Keratinocyte (primary cell): ENCODE data around the gene BICD2. TPM values are rescaled to one million over a fixed set of nuclear protein-coding genes. Genes with fewer than 3 reads are reported as not detected.

ENCODE experiments used
- DNase-seq: peaks from one replicate; pipeline ENCODE4 v3.0.0-alpha.2; 2011; ENCODE audit warnings: low read depth, missing footprints, low spot score
- FAIRE-seq: peaks from 2 replicates; lab custom pipeline; 2011; peaks lifted over from hg19 to GRCh38; lab: Jason Lieb, UNC
- H2AFZ ChIP-seq: 2 replicates; pipeline ENCODE4 v1.6.0; 2012; ENCODE audit warnings: low read length, control low read depth, inconsistent platforms; ENCODE audit not compliant: control insufficient read depth
- H3K27ac ChIP-seq: 2 replicates; pipeline ENCODE4 v1.5.1; 2011; ENCODE audit warnings: low read length; ENCODE audit not compliant: control insufficient read depth, insufficient read depth
- H3K27me3 ChIP-seq: 3 replicates; pipeline ENCODE4 v1.6.0; 2011; ENCODE audit warnings: low read length; ENCODE audit not compliant: control insufficient read depth, insufficient read depth; ENCODE audit errors: extremely low read depth
- H3K36me3 ChIP-seq, 2 experiments: 2 replicates in 1 of 2; 3 replicates in 1 of 2; pipeline ENCODE4 v1.5.1; 2011; ENCODE audit warnings: low read length in 2 of 2, mild to moderate bottlenecking in 1 of 2; ENCODE audit not compliant: control insufficient read depth in 2 of 2, insufficient read depth in 2 of 2; ENCODE audit errors: extremely low read depth in 1 of 2
- H3K4me1 ChIP-seq: 3 replicates; pipeline ENCODE4 v1.5.1; 2011; ENCODE audit warnings: low read length; ENCODE audit not compliant: control insufficient read depth, insufficient read depth; ENCODE audit errors: extremely low read depth
- H3K4me2 ChIP-seq: 3 replicates; pipeline ENCODE4 v1.6.0; 2011; ENCODE audit warnings: low read depth, low read length; ENCODE audit not compliant: control insufficient read depth, insufficient read depth; ENCODE audit errors: extremely low read depth
- H3K4me3 ChIP-seq, 3 experiments: fragments of 200-600 bp in 1 of 3; sonication (generic) in 1 of 3; 2 replicates in 2 of 3; 3 replicates in 1 of 3; pipeline ENCODE4 v1.5.1; 2011 to 2016; ENCODE audit warnings: low read length in 3 of 3, mild to moderate bottlenecking in 3 of 3, control low read depth in 2 of 3, inconsistent platforms in 1 of 3, low read depth in 1 of 3, mixed read lengths in 1 of 3, mixed run types in 1 of 3, moderate library complexity in 1 of 3; ENCODE audit not compliant: control insufficient read depth in 2 of 3, insufficient read depth in 2 of 3; ENCODE audit errors: extremely low read depth in 1 of 3
- H3K79me2 ChIP-seq: 2 replicates; pipeline ENCODE4 v1.6.0; 2012; ENCODE audit warnings: low read length; ENCODE audit not compliant: control insufficient read depth, insufficient read depth
- H3K9ac ChIP-seq: 3 replicates; pipeline ENCODE4 v1.6.0; 2011; ENCODE audit warnings: low read length; ENCODE audit not compliant: control insufficient read depth, insufficient read depth; ENCODE audit errors: extremely low read depth
- H3K9me1 ChIP-seq: 3 replicates; pipeline ENCODE4 v1.6.0; 2011; ENCODE audit warnings: low read length; ENCODE audit not compliant: control insufficient read depth, insufficient read depth; ENCODE audit errors: extremely low read depth
- H3K9me3 ChIP-seq: 2 replicates; pipeline ENCODE4 v1.5.1; 2012; ENCODE audit warnings: low read depth, low read length; ENCODE audit not compliant: control insufficient read depth
- H4K20me1 ChIP-seq: 3 replicates; pipeline ENCODE4 v1.6.0; 2011; ENCODE audit warnings: low read length; ENCODE audit not compliant: control insufficient read depth, insufficient read depth; ENCODE audit errors: extremely low read depth
- EZH2 ChIP-seq: IDR thresholded peaks from one replicate; pipeline ENCODE4 v1.6.1; 2012; ENCODE audit warnings: inconsistent platforms, mild to moderate bottlenecking, low read length, moderate library complexity
- dilution Hi-C: fragments of 300-500 bp; cut with MboI; formaldehyde crosslinking; loops from one replicate; pipeline ENCODE4 v1.7.0; 2020; ENCODE audit warnings: low sequenced_read_pairs; ENCODE audit not compliant: extremely low pct_ligation_motif_present
- polyA plus RNA-seq, 5 experiments: library from polyadenylated mRNA; depleted of rRNA in 3 of 5; stranded (reverse) in 3 of 5; stranded (forward) in 1 of 5; unstranded in 1 of 5; fragments of >200 nt; gene quantifications; 1 replicate in 1 of 5; 2 replicates in 3 of 5; 3 replicates in 1 of 5; pipeline versions ENCODE4 v1.2.1 to v1.2.3, GENCODE V29; 2011 to 2012; ENCODE audit warnings: missing spikeins in 2 of 5, low read depth in 1 of 5, low replicate concordance in 1 of 5
- TF ChIP-seq, protein P1 (sequence below), 3 experiments: IDR thresholded peaks in 1 of 3; conservative IDR thresholded peaks in 1 of 3; optimal IDR thresholded peaks in 1 of 3; 2 replicates in 2 of 3; 3 replicates in 1 of 3; pipeline versions ENCODE3 to v1.5.1; 2011; ENCODE audit warnings: low read length in 3 of 3, mild to moderate bottlenecking in 3 of 3, moderate library complexity in 2 of 3, control low read depth in 1 of 3, inconsistent platforms in 1 of 3; ENCODE audit not compliant: insufficient read depth in 2 of 3; ENCODE audit errors: extremely low read depth in 1 of 3

The BICD2 gene
- polyA plus RNA-seq, 1 donor (not counting 4 experiments of a cell fraction or from before 2014, with no cell fraction given), result 41.9 TPM

DNA sequence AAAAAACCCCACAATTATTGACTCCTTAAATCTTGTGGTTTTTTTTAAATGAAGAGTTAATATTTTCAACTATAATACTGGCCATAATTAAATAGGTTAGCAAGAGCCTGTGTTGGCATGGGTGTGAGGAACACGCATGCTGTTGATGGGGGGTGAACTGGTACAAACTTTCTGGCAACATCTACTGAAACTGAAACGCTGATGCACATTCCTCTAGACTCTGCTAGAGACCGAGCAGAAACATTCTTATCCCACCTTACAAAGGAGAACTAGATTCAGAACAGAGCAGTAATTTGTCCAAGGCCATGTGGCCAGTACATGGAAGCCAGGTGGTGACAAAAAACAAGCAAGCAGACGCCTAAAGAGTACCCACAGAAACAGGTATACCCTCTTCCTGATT lies 2.4 kb downstream of the BICD2 start:
- DNase-seq (no peak), FAIRE-seq (no peak)
- Histone ChIP-seq H3K27me3 (no peaks in the 10 kb centered on the region), H3K4me2 (peak overlapping the region; percentile 93), H3K9ac (peak overlapping the region; percentile 91), H3K4me3 (peak overlapping the region in 2 of 3 experiments; percentile 76 to 93), H3K9me1 (peaks cover 13% of the 10 kb centered on the region), H3K79me2 (peaks cover 71% of the 10 kb centered on the region), H4K20me1 (peaks cover 42% of the 10 kb centered on the region), H3K36me3 (no peaks in the 10 kb centered on the region), H3K27ac (no peak overlapping the region), H3K9me3 (no peaks in the 10 kb centered on the region), H2AFZ (no peak overlapping the region), H3K4me1 (peaks cover 46% of the 10 kb centered on the region)
- no peak for TF ChIP-seq EZH2
- TF ChIP-seq, protein P1, sequence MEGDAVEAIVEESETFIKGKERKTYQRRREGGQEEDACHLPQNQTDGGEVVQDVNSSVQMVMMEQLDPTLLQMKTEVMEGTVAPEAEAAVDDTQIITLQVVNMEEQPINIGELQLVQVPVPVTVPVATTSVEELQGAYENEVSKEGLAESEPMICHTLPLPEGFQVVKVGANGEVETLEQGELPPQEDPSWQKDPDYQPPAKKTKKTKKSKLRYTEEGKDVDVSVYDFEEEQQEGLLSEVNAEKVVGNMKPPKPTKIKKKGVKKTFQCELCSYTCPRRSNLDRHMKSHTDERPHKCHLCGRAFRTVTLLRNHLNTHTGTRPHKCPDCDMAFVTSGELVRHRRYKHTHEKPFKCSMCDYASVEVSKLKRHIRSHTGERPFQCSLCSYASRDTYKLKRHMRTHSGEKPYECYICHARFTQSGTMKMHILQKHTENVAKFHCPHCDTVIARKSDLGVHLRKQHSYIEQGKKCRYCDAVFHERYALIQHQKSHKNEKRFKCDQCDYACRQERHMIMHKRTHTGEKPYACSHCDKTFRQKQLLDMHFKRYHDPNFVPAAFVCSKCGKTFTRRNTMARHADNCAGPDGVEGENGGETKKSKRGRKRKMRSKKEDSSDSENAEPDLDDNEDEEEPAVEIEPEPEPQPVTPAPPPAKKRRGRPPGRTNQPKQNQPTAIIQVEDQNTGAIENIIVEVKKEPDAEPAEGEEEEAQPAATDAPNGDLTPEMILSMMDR (optimal IDR thresholded peaks at IDR 0.05 in 1 of 3, IDR thresholded peaks at IDR 0.05 in 1 of 3, conservative IDR thresholded peaks at IDR 0.05 in 1 of 3; ENCODE audit: extremely low read depth in 1 of 3, insufficient read depth in 2 of 3, low read length in 3 of 3), result no peak
- dilution Hi-C loops, result no loop called here

GRCh38 chr9:92761686-92762085 lies 2.9 kb downstream of the BICD2 start:
- Histone ChIP-seq H4K20me1 (peaks cover 42% of the 10 kb centered on the region), H3K4me3 (no peak overlapping the region), H3K9ac (peak overlapping the region; percentile 35), H3K9me3 (no peaks in the 10 kb centered on the region), H3K27me3 (no peaks in the 10 kb centered on the region), H3K79me2 (peaks cover 76% of the 10 kb centered on the region), H2AFZ (no peak overlapping the region), H3K4me2 (peak overlapping the region; percentile 93), H3K36me3 (no peaks in the 10 kb centered on the region), H3K4me1 (peaks cover 49% of the 10 kb centered on the region), H3K9me1 (peaks cover 13% of the 10 kb centered on the region), H3K27ac (no peak overlapping the region)
- DNase-seq, result no peak
- no peak for FAIRE-seq
- dilution Hi-C loops, result no loop called here
- TF ChIP-seq EZH2, result no peak
- TF ChIP-seq, protein P1 (optimal IDR thresholded peaks at IDR 0.05 in 1 of 3, IDR thresholded peaks at IDR 0.05 in 1 of 3, conservative IDR thresholded peaks at IDR 0.05 in 1 of 3; ENCODE audit: extremely low read depth in 1 of 3, insufficient read depth in 2 of 3, low read length in 3 of 3), result no peak
